OCI-LY7 (cell line): Measurements from ENCODE around the gene PPT2. TPM values are rescaled to one million over a fixed set of nuclear protein-coding genes. Genes with fewer than 3 reads are reported as not detected.

Experiments used
- BruUV-seq: library from RNA; stranded (reverse); fragments of 400-500 nt; replicated peaks from 2 replicates; lab custom pipeline; 2021; lab: Mats Ljungman, UMichigan
- CTCF ChIA-PET: fragments of 300-600 bp; sonication (Branson Sonifier 250); formaldehyde crosslinking; loops from one replicate; lab custom pipeline; 2022; ENCODE audit warnings: antibody characterized with exemption; ENCODE audit not compliant: unreplicated experiment; lab: Charles Lee
- POLR2A ChIA-PET: fragments of 300-600 bp; sonication (Branson Sonifier 250); formaldehyde crosslinking; loops from one replicate; lab custom pipeline; 2022; ENCODE audit warnings: antibody characterized with exemption; lab: Charles Lee
- DNase-seq: peaks from one replicate; pipeline ENCODE4 v3.0.0-alpha.2; 2015; ENCODE audit warnings: low spot score
- H2AFZ ChIP-seq: fragments of 200-600 bp; sonication (generic), shearing (Covaris generic); 2 replicates; pipeline ENCODE4 v1.6.1; 2014; ENCODE audit warnings: mild to moderate bottlenecking, antibody characterized with exemption, low read length, moderate library complexity
- H3K27ac ChIP-seq: fragments of 200-600 bp; sonication (generic); 2 replicates; pipeline ENCODE4 v1.5.1; 2014; ENCODE audit warnings: mixed run types, low read depth, mild to moderate bottlenecking, moderate library complexity, low read length, inconsistent platforms; ENCODE audit not compliant: poor library complexity, severe bottlenecking
- H3K36me3 ChIP-seq: fragments of 200-600 bp; sonication (generic); 2 replicates; pipeline ENCODE4 v1.6.1; 2014; ENCODE audit warnings: mild to moderate bottlenecking, antibody characterized with exemption, low read length, moderate library complexity, mixed read lengths; ENCODE audit not compliant: insufficient read depth
- H3K4me1 ChIP-seq: fragments of 200-600 bp; sonication (generic); 2 replicates; pipeline ENCODE4 v1.5.1; 2014; ENCODE audit warnings: mild to moderate bottlenecking, low read length; ENCODE audit not compliant: insufficient read depth, poor library complexity, severe bottlenecking
- H3K4me2 ChIP-seq: fragments of 200-600 bp; sonication (generic); 2 replicates; pipeline ENCODE4 v1.6.1; 2014; ENCODE audit warnings: mild to moderate bottlenecking, low read length
- H3K4me3 ChIP-seq: fragments of 200-600 bp; sonication (generic); 2 replicates; pipeline ENCODE4 v1.5.1; 2014; ENCODE audit warnings: mild to moderate bottlenecking, low read depth, low read length; ENCODE audit not compliant: poor library complexity, severe bottlenecking
- H3K79me2 ChIP-seq: fragments of 200-600 bp; sonication (generic); 2 replicates; pipeline ENCODE4 v1.6.1; 2016; ENCODE audit warnings: low read depth, mild to moderate bottlenecking, low read length, moderate library complexity, mixed read lengths; ENCODE audit not compliant: insufficient read depth
- H3K9me2 ChIP-seq: fragments of 200-600 bp; sonication (generic); 2 replicates; pipeline ENCODE4 v1.6.1; 2016; ENCODE audit warnings: mild to moderate bottlenecking, low read length, mixed read lengths; ENCODE audit not compliant: insufficient read depth
- H3K9me3 ChIP-seq: fragments of 200-600 bp; sonication (generic); 2 replicates; pipeline ENCODE4 v1.6.1; 2014; ENCODE audit warnings: mild to moderate bottlenecking, mixed run types, low read length, mixed read lengths
- H4K20me1 ChIP-seq: fragments of 200-600 bp; sonication (generic); 2 replicates; pipeline ENCODE4 v1.6.1; 2014; ENCODE audit warnings: mild to moderate bottlenecking, antibody characterized with exemption, low read length, moderate library complexity, mixed read lengths; ENCODE audit not compliant: insufficient read depth
- CTCF ChIP-seq: fragments of 200-600 bp; sonication (generic); conservative IDR thresholded peaks from 2 replicates; pipeline ENCODE4 v1.5.1; 2014; ENCODE audit warnings: mild to moderate bottlenecking, antibody characterized with exemption, low read length, moderate library complexity, mixed read lengths
- EZH2phosphoT487 ChIP-seq: fragments of 200-600 bp; sonication (generic); IDR thresholded peaks from 2 replicates; pipeline ENCODE4 v1.6.1; 2018; ENCODE audit warnings: low read depth, borderline replicate concordance, mild to moderate bottlenecking, mixed run types, antibody characterized with exemption, low read length, moderate library complexity, mixed read lengths
- intact Hi-C: fragments of 100-400 bp; cut with micrococcal nuclease; formaldehyde crosslinking; loops from one replicate; pipeline ENCODE4 v1.10.0; 2022; ENCODE audit not compliant: unreplicated experiment
- total RNA-seq, 2 experiments: library from RNA; depleted of rRNA in 1 of 2; stranded (reverse); fragments of >200 nt in 1 of 2; shearing (Covaris generic) in 1 of 2; gene quantifications; 2 replicates each; pipeline ENCODE4 v1.2.3, GENCODE V29; 2014 to 2022

The PPT2 gene
- total RNA-seq, 2 experiments from 2014 or later = 39.0 to 111 TPM

- intact Hi-C loops = no loop called here
- TF ChIP-seq CTCF = no peak
- no peak for TF ChIP-seq EZH2phosphoT487
- Histone ChIP-seq H2AFZ (no peak overlapping the region), H4K20me1 (no peaks in the 10 kb centered on the region), H3K9me2 (no peaks in the 10 kb centered on the region), H3K36me3 (no peaks in the 10 kb centered on the region), H3K4me1 (peaks cover 39% of the 10 kb centered on the region), H3K27ac (no peak overlapping the region), H3K4me3 (no peak overlapping the region), H3K9me3 (no peaks in the 10 kb centered on the region), H3K79me2 (no peaks in the 10 kb centered on the region), H3K4me2 (no peak overlapping the region)
- ChIA-PET POLR2A (no interaction called here), CTCF (no interaction called here)
- BruUV-seq = no TSS peak
- DNase-seq = no peak
These were observed 44.4 kb downstream of the PPT2 start for GRCh38 chr6:32198345-32198696.

- Histone ChIP-seq H2AFZ (no peak overlapping the region), H3K27ac (no peak overlapping the region), H3K4me2 (no peak overlapping the region), H3K4me3 (no peak overlapping the region), H3K36me3 (no peaks in the 10 kb centered on the region), H4K20me1 (no peaks in the 10 kb centered on the region), H3K9me2 (no peaks in the 10 kb centered on the region), H3K79me2 (no peaks in the 10 kb centered on the region), H3K9me3 (no peaks in the 10 kb centered on the region), H3K4me1 (peaks cover 33% of the 10 kb centered on the region)
- TF ChIP-seq CTCF = no peak
- TF ChIP-seq EZH2phosphoT487 = no peak
- CTCF ChIA-PET = no interaction called here
- POLR2A ChIA-PET = no interaction called here
- no peak for DNase-seq
- BruUV-seq = no TSS peak
- intact Hi-C loops = no loop called here
These were observed 44.9 kb downstream of the PPT2 start for GRCh38 chr6:32198866-32199265.

- no peak for TF ChIP-seq CTCF
- no peak for TF ChIP-seq EZH2phosphoT487
- ChIA-PET POLR2A (no interaction called here), CTCF (no interaction called here)
- DNase-seq = no peak
- intact Hi-C loops = no loop called here
- no TSS peak for BruUV-seq
- Histone ChIP-seq H3K4me2 (no peak overlapping the region), H4K20me1 (no peaks in the 10 kb centered on the region), H3K9me3 (no peaks in the 10 kb centered on the region), H3K79me2 (no peaks in the 10 kb centered on the region), H3K27ac (no peak overlapping the region), H2AFZ (no peak overlapping the region), H3K4me3 (no peak overlapping the region), H3K9me2 (no peaks in the 10 kb centered on the region), H3K36me3 (no peaks in the 10 kb centered on the region), H3K4me1 (peaks cover 19% of the 10 kb centered on the region)
These were observed 47.0 kb downstream of the PPT2 start for GRCh38 chr6:32200711-32201475.
